PFSK-1 (cell line): ENCODE results near the gene LIPC.

Experiments
- POLR2AphosphoS5 ChIP-seq: IDR thresholded peaks from 2 replicates; pipeline ENCODE4 v1.6.1; 2012; ENCODE audit warnings: low read depth, mild to moderate bottlenecking, control low read depth, low read length, moderate library complexity
- REST ChIP-seq, 2 experiments: IDR thresholded peaks; 2 replicates each; pipeline versions ENCODE4 v1.6.1 to v1.8.0; 2011 to 2012; ENCODE audit warnings: low read depth in 2 of 2, low read length in 2 of 2, control low read depth in 1 of 2, inconsistent platforms in 1 of 2, mild to moderate bottlenecking in 1 of 2, moderate library complexity in 1 of 2; ENCODE audit not compliant: insufficient read depth in 1 of 2

GRCh38 chr15:58487041-58487723 lies 55.4 kb downstream of the LIPC start:
- TF ChIP-seq POLR2AphosphoS5: no peak
- TF ChIP-seq REST (IDR thresholded peaks at IDR 0.05; ENCODE audit: insufficient read depth in 1 of 2, low read depth in 2 of 2, low read length in 2 of 2): no peak
